MG63 (cell line): Measurements from ENCODE around the gene PC. TPM values are rescaled to one million over a fixed set of nuclear protein-coding genes. Genes with fewer than 3 reads are reported as not detected.
"Not testable (repeated sequence)": the region's sequence is repeated elsewhere in the genome, so short reads cannot be mapped to it uniquely, and the experiment has no call there.

Source experiments
- DNase-seq: peaks from one replicate; pipeline ENCODE4 v3.0.0-alpha.2; 2020
- H3K27me3 ChIP-seq: fragments of 250-450 bp; sonication (Bioruptor Pico); 2 replicates; pipeline ENCODE4 v1.5.1; 2020; ENCODE audit warnings: mild to moderate bottlenecking, moderate library complexity
- H3K36me3 ChIP-seq: fragments of 250-450 bp; sonication (Bioruptor Pico); 2 replicates; pipeline ENCODE4 v1.5.1; 2020; ENCODE audit warnings: mild to moderate bottlenecking, moderate library complexity
- H3K4me3 ChIP-seq: fragments of 250-450 bp; sonication (Bioruptor Pico); 2 replicates; pipeline ENCODE4 v1.5.1; 2020; ENCODE audit warnings: mild to moderate bottlenecking, moderate library complexity
- H3K9me3 ChIP-seq: fragments of 250-450 bp; sonication (Bioruptor Pico); 2 replicates; pipeline ENCODE4 v1.5.1; 2020; ENCODE audit warnings: mild to moderate bottlenecking, moderate library complexity
- total RNA-seq: library from RNA; depleted of rRNA; stranded (reverse); fragments of >200 nt; shearing (Covaris generic); gene quantifications from 2 replicates; pipeline ENCODE4 v1.2.3, GENCODE V29; 2014; ENCODE audit warnings: low replicate concordance

The PC gene
- total RNA-seq, 1 experiment from 2014 or later = 13.0 TPM

DNA sequence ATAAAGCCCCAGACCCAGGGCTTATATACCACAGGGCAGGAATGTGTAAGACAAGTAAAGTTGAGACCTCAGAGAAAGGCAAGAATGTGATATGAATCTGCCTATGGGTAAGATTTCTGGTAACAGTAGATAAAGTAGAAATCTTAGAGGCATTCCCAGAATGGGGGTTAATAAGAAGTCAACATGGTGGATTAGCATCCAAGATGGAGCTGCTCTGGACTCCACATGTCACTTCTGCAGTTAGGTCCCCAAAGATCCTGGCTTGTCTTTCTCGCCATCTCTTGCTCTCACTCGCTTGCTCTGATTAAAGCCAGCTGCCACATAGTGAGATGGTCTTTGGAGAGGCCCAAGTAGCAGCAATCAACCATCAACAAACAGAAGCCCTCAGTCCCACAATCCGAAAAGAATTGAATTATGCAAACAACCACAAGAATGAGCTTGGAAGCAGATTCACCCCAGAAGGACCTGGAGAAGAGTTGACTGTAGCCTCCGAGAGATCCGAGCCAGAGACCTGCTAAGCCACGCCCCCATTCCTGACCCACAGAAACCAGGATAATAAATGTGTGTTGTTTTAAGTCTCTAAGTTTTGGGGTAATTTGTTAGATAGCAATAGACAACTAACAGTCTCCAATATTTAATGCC, 11.5 kb upstream of the PC start:
- no peak overlapping the region for H3K4me3 ChIP-seq
- H3K36me3 ChIP-seq = no peaks in the 10 kb centered on the region
- no peaks in the 10 kb centered on the region for H3K27me3 ChIP-seq
- no peaks in the 10 kb centered on the region for H3K9me3 ChIP-seq
- peak; percentile 41 for DNase-seq

DNA sequence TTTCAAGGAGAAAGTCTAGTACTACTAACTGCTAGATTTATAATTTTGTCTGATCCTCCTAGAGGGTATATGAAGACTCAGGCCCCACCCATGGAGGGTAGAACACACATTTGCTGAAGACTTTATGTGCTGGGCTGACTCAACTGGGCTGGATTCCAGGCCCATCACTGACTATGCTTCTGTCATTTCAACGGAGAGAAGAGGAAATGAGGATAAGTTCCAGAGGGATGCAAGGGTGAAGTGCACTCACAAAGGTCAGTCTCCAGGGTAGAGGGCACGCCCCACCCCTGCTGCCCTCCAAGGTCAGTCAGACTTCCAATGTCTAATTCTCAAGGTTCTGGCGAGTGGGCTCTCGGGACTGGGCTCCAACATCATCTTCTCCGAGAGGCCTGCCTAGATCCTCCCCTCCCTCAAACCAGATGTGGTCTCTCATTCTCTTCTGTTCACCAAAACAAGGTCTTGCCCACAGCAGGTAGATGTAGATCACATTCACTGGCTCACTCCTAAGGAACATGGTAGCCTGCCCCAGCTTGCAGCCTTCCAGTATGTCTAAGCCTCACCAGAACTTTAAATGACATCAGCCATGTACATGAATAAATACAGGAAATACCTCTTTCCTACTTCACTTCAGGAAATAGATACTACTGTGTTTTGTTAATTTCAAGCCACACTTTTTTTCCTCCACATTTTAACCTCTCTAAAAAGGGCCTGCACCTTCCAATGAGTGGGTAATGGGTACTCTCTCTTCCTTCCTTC, 9.7 kb upstream of the PC start:
- DNase-seq = peak; percentile 94
- no peaks in the 10 kb centered on the region for H3K27me3 ChIP-seq

GRCh38 chr11:66966351-66966750, 8.2 kb upstream of the PC start:
- H3K36me3 ChIP-seq = no peaks in the 10 kb centered on the region
- H3K27me3 ChIP-seq = no peaks in the 10 kb centered on the region
- no peaks in the 10 kb centered on the region for H3K9me3 ChIP-seq
- no peak for DNase-seq
- H3K4me3 ChIP-seq = no peak overlapping the region

More for the DNA sequence above, 9.7 kb upstream of the PC start:
- H3K4me3 ChIP-seq = no peak overlapping the region
- H3K9me3 ChIP-seq = no peaks in the 10 kb centered on the region
- H3K36me3 ChIP-seq = no peaks in the 10 kb centered on the region

DNA sequence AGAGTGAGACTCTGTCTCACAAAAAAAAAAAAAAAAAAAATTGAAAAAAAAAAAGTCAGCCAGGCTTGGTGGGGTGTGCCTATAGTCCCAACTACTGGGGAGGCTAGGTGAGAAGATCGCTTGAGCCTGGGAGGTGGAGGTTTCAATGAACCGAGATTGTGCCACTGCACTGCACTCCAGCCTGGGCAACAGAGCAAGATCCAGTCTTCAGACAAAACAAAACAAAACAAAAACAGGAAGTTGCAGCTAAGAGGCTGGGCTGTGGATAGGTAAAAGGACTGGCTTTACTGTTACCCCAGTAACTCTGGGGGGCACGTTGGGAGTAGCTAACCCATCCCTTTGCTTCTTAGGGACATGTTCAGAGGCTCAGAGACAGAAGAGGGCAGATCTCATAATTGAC, 6.3 kb upstream of the PC start:
- no peaks in the 10 kb centered on the region for H3K36me3 ChIP-seq

GRCh38 chr11:66962801-66963200, 4.6 kb upstream of the PC start:
- DNase-seq = no peak
- Histone ChIP-seq H3K9me3 (no peaks in the 10 kb centered on the region), H3K36me3 (no peaks in the 10 kb centered on the region), H3K4me3 (no peak overlapping the region), H3K27me3 (no peaks in the 10 kb centered on the region)

More for the DNA sequence above, 6.3 kb upstream of the PC start:
- Histone ChIP-seq H3K27me3 (no peaks in the 10 kb centered on the region), H3K9me3 (no peaks in the 10 kb centered on the region), H3K4me3 (no peak overlapping the region)
- DNase-seq = no peak

- no peak for DNase-seq
- Histone ChIP-seq H3K27me3 (no peaks in the 10 kb centered on the region), H3K4me3 (no peak overlapping the region), H3K36me3 (no peaks in the 10 kb centered on the region), H3K9me3 (no peaks in the 10 kb centered on the region)
Observed at GRCh38 chr11:66962247-66962646, 4.1 kb upstream of the PC start.

- not testable (repeated sequence) for H3K4me3 ChIP-seq
Observed at GRCh38 chr11:66961691-66962213, 3.6 kb upstream of the PC start.

DNA sequence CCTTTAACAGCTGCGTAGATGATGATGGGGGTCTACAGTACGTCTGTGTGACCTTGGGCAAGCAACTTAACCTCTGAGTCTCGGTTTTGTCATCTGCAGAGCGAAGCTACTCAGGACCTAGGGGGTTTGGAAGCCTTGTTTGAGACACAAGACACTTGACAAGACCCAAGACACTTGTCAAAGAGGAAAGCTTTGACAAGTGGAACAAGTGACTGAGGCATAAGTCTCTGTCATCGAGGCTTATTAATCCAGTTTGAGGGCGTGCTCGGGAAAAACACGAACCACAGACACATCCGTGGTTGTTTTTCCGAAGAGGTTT, 732 bp upstream of the PC start:
- Histone ChIP-seq H3K9me3 (no peaks in the 10 kb centered on the region), H3K36me3 (no peaks in the 10 kb centered on the region), H3K4me3 (peak overlapping the region; percentile 23), H3K27me3 (no peaks in the 10 kb centered on the region)
- no peak for DNase-seq

More at GRCh38 chr11:66961691-66962213, 3.6 kb upstream of the PC start:
- H3K36me3 ChIP-seq, H3K9me3 ChIP-seq, DNase-seq, H3K27me3 ChIP-seq: not testable (repeated sequence)

DNA sequence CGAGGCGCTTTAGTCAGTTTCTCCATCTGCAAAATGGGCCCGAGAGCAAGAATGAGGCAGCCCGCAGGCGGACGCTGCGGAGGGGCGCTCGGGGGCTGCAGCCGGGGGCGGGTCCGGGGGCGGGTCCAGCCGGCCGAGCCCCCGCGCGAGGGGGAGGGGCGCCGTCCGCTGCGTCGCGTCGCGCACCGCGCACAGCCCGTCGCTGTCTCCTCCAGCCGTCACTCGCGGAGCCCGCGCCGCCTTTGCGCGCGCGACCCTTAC, 282 bp downstream of the PC start:
- DNase-seq = no peak
- Histone ChIP-seq H3K36me3 (no peaks in the 10 kb centered on the region), H3K27me3 (no peaks in the 10 kb centered on the region), H3K4me3 (peak overlapping the region; percentile 64), H3K9me3 (no peaks in the 10 kb centered on the region)

GRCh38 chr11:66956689-66957290, 1.4 kb downstream of the PC start:
- Histone ChIP-seq H3K27me3 (no peaks in the 10 kb centered on the region), H3K36me3 (no peaks in the 10 kb centered on the region), H3K4me3 (no peak overlapping the region), H3K9me3 (no peaks in the 10 kb centered on the region)
- DNase-seq = peak; percentile 59

- Histone ChIP-seq H3K36me3 (no peaks in the 10 kb centered on the region), H3K9me3 (no peaks in the 10 kb centered on the region), H3K4me3 (no peak overlapping the region), H3K27me3 (no peaks in the 10 kb centered on the region)
- DNase-seq = no peak
Observed at GRCh38 chr11:66953081-66953833, 4.9 kb downstream of the PC start.

DNA sequence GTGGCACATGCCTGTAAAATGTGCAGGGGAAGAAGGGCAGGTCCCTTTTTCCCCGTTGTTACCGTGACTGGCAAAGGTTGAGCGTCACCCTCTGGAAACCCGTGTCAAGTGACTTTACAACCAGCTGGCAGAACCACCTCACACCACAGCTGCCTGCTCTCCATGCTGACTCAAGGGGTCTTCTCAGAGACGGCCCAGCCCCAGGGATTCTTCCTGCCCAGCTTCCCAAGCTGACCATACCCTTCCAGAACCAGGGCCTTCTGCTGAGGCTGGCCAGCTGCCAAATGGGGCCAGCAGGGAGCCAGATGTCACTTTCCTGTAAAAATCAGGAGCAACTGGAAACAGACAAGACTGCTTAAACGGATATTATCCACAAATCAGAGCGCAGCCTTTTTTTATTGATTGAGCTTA, 6.3 kb downstream of the PC start:
- Histone ChIP-seq H3K36me3 (no peaks in the 10 kb centered on the region), H3K4me3 (no peak overlapping the region), H3K27me3 (no peaks in the 10 kb centered on the region), H3K9me3 (no peaks in the 10 kb centered on the region)
- DNase-seq = no peak

- H3K36me3 ChIP-seq = no peaks in the 10 kb centered on the region; the same call in 1 of the 2 replicates
- DNase-seq = no peak
- no peak overlapping the region for H3K4me3 ChIP-seq
- no peaks in the 10 kb centered on the region for H3K9me3 ChIP-seq
- H3K27me3 ChIP-seq = no peaks in the 10 kb centered on the region
Observed at GRCh38 chr11:66951135-66951534, 7.0 kb downstream of the PC start.

DNA sequence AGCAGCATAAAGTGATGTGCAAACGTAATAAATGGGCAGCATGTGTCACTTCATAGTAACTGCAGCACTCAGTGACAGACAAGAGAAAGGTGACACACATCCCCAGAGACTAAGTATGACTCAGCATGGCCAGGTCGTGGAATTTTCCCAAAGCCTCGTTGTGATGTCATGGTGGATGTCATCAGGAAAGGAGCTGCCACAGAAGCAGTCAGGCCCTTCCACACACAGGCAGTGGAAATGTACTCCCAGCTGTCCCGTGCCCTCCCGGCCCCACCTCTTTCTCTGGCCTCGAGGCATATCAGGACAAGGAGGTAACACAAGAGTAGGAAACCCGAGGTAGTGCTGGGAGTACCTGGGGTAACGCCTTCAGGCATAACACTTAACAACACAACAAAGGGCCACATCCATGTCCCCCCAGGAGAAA, 8.1 kb downstream of the PC start:
- H3K27me3 ChIP-seq = no peaks in the 10 kb centered on the region
- DNase-seq = no peak
- no peaks in the 10 kb centered on the region for H3K9me3 ChIP-seq
- H3K36me3 ChIP-seq = no peaks in the 10 kb centered on the region; the same call in 1 of the 2 replicates
- H3K4me3 ChIP-seq = no peak overlapping the region

GRCh38 chr11:66938582-66939135, 19.5 kb downstream of the PC start:
- H3K36me3 ChIP-seq = no peaks in the 10 kb centered on the region
- no peaks in the 10 kb centered on the region for H3K9me3 ChIP-seq
- no peak overlapping the region for H3K4me3 ChIP-seq
- DNase-seq = no peak
- H3K27me3 ChIP-seq = no peaks in the 10 kb centered on the region

- no peaks in the 10 kb centered on the region for H3K36me3 ChIP-seq
- no peak for DNase-seq
- H3K9me3 ChIP-seq = no peaks in the 10 kb centered on the region
- no peaks in the 10 kb centered on the region for H3K27me3 ChIP-seq
- no peak overlapping the region for H3K4me3 ChIP-seq
Observed at GRCh38 chr11:66937193-66937733, 20.9 kb downstream of the PC start.

DNA sequence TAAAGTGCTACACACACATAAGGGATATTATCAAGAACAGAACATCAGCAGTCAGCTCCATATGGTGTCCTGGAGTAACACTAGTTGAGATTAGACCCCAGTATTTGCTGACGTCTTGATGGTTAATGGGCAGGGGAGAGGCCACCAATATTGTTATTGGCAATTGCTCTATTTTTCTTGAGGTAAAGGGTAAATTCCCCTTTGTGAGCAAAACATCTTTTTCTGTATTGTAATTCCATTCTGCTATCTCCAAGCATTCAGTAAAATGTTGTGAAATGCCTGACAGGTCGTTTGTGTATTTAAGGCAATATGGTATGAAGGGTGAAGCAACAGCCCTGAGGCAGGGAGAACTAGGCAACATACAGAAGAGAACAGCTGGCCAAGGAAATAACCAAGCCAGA, 21.9 kb downstream of the PC start:
- H3K36me3 ChIP-seq = no peaks in the 10 kb centered on the region
- DNase-seq = no peak
- no peaks in the 10 kb centered on the region for H3K27me3 ChIP-seq
- H3K9me3 ChIP-seq = no peaks in the 10 kb centered on the region
- no peak overlapping the region for H3K4me3 ChIP-seq
